Stimulated activated CD8-positive, alpha-beta memory T cell treated with anti-CD3 and anti-CD28 coated beads, Interleukin-12 subunit alpha, Interleukin-12 subunit beta, amount 100 ng/mL, for 24 hours (primary cell): Measurements from ENCODE around the gene OGFOD1.

Experiments used
- DNase-seq: peaks from one replicate; pipeline ENCODE4 v3.0.0-alpha.2; 2020; ENCODE audit errors: extremely low read depth

OGFOD1 gene

GRCh38 chr16:56426585-56426984 is 24.8 kb upstream of the OGFOD1 start:
- no peak for DNase-seq

GRCh38 chr16:56428091-56428490 is 23.3 kb upstream of the OGFOD1 start:
- no peak for DNase-seq

- no peak for DNase-seq
Observed at GRCh38 chr16:56436258-56436657, 15.1 kb upstream of the OGFOD1 start.

- DNase-seq: no peak
Observed at GRCh38 chr16:56438038-56438437, 13.3 kb upstream of the OGFOD1 start.

- no peak for DNase-seq
Observed at GRCh38 chr16:56447286-56447685, 4.1 kb upstream of the OGFOD1 start.

- no peak for DNase-seq
Observed at GRCh38 chr16:56448005-56448404, 3.3 kb upstream of the OGFOD1 start.

GRCh38 chr16:56450275-56450985 is 924 bp upstream of the OGFOD1 start:
- no peak for DNase-seq

- no peak for DNase-seq
Observed at GRCh38 chr16:56451753-56452689, 667 bp downstream of the OGFOD1 start.

GRCh38 chr16:56457927-56458470 is 6.6 kb downstream of the OGFOD1 start:
- DNase-seq: no peak

GRCh38 chr16:56460101-56460500 is 8.7 kb downstream of the OGFOD1 start:
- no peak for DNase-seq

- DNase-seq: no peak
Observed at GRCh38 chr16:56462064-56462796, 10.9 kb downstream of the OGFOD1 start.

- no peak for DNase-seq
Observed at GRCh38 chr16:56463153-56463552, 11.8 kb downstream of the OGFOD1 start.

- no peak for DNase-seq
Observed at GRCh38 chr16:56466344-56466743, 15.0 kb downstream of the OGFOD1 start.

- DNase-seq: no peak
Observed at GRCh38 chr16:56468800-56469199, 17.4 kb downstream of the OGFOD1 start.

GRCh38 chr16:56469748-56470147 is 18.4 kb downstream of the OGFOD1 start:
- DNase-seq: no peak

GRCh38 chr16:56470232-56470631 is 18.9 kb downstream of the OGFOD1 start:
- no peak for DNase-seq

- no peak for DNase-seq
Observed at GRCh38 chr16:56470666-56471065, 19.3 kb downstream of the OGFOD1 start.

- no peak for DNase-seq
Observed at GRCh38 chr16:56475201-56475600, 23.8 kb downstream of the OGFOD1 start.

- DNase-seq: no peak
Observed at GRCh38 chr16:56477096-56477878, 25.9 kb downstream of the OGFOD1 start.

GRCh38 chr16:56478281-56479049 is 27.1 kb downstream of the OGFOD1 start:
- DNase-seq: no peak
